Right renal pelvis (tissue), 4 donors: ENCODE measurements around the gene FAM151A. TPM values are rescaled to one million over a fixed set of nuclear protein-coding genes. Genes with fewer than 3 reads are reported as not detected.

Source experiments
- DNase-seq, 4 donors: peaks; one replicate each; pipeline ENCODE4 v3.0.0-alpha.2; 2013; ENCODE audit warnings: low read depth in 4 of 4, low spot score in 3 of 4, missing footprints in 1 of 4
- polyA plus RNA-seq, 4 donors: library from polyadenylated mRNA; unstranded; fragments of 120-200 nt; gene quantifications; one replicate each; pipeline ENCODE4 v1.2.1, GENCODE V29; 2013; ENCODE audit not compliant: insufficient read length in 4 of 4

Gene FAM151A
- polyA plus RNA-seq, 4 donors: 24.6 to 35.1 (median 31.8) TPM

GRCh38 chr1:54606096-54606989 lies 17.0 kb downstream of the FAM151A start:
- no peak for DNase-seq

- DNase-seq: no peak
Observed at GRCh38 chr1:54604572-54605370, 18.6 kb downstream of the FAM151A start.

- no peak for DNase-seq
Observed at GRCh38 chr1:54604051-54604450, 19.3 kb downstream of the FAM151A start.

- no peak for DNase-seq
Observed at GRCh38 chr1:54603241-54603640, 20.1 kb downstream of the FAM151A start.

DNA sequence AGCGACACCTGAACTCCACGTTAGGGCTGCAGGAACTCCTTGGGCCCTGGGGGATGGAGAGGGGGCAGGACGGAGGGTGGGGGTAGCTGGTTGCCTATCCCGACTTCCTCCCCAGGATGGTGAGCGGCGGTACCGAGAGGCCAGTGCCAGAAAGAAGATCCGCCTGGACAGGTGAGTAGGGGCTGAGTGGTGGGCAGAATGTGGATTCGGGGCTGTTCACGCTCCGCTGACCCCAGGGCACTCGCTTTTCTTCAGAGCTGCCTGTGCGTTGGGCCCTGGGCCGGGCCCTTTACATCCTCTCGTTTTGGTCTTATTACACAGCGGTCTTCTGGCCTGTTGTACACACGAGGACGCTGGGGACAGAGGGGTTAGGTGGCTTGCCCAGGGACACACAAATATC lies 20.8 kb downstream of the FAM151A start:
- no peak for DNase-seq

- DNase-seq: no peak
Observed at GRCh38 chr1:54601730-54602129, 21.6 kb downstream of the FAM151A start.

- peak in 2 of 4 donors; percentile 23 to 40 for DNase-seq
Observed at GRCh38 chr1:54600947-54601721, 22.2 kb downstream of the FAM151A start.

- no peak for DNase-seq
Observed at GRCh38 chr1:54599211-54599823, 24.0 kb downstream of the FAM151A start.

- no peak for DNase-seq
Observed at GRCh38 chr1:54597455-54598030, 25.8 kb downstream of the FAM151A start.

GRCh38 chr1:54596756-54597155 lies 26.6 kb downstream of the FAM151A start:
- no peak for DNase-seq

GRCh38 chr1:54595956-54596498 lies 27.3 kb downstream of the FAM151A start:
- no peak for DNase-seq

DNA sequence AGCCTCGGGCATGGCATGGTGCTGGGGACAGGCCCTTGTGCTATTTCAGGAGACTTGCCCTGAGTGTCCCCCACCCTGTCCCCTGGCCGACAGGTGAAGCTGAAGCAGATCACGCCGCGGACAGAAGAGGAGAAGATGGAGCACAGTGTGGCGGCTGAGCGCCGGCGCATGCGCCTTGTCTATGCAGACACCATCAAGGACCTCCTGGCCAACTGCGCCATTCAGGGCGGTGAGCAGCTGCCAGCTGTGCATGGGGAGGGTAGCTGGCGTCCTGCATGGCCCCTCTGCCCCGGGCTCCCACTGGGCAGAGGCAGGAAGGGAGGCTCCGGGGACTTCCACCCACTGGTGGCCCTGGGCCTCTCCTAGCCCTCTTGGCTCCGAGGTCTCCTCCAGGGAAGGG lies 28.9 kb downstream of the FAM151A start:
- no peak for DNase-seq

- DNase-seq: no peak
Observed at GRCh38 chr1:54593571-54594160, 29.7 kb downstream of the FAM151A start.

GRCh38 chr1:54591127-54591756 lies 32.1 kb downstream of the FAM151A start:
- DNase-seq: no peak

- DNase-seq: no peak
Observed at GRCh38 chr1:54588377-54588776, 34.9 kb downstream of the FAM151A start.

- DNase-seq: no peak
Observed at GRCh38 chr1:54585181-54586066, 37.9 kb downstream of the FAM151A start.

GRCh38 chr1:54584575-54584974 lies 38.8 kb downstream of the FAM151A start:
- DNase-seq: no peak

GRCh38 chr1:54583871-54584270 lies 39.5 kb downstream of the FAM151A start:
- DNase-seq: no peak
